KOPT-K1 (cell line): Measurements from ENCODE around the gene KIRREL3.

ENCODE experiments used
- H3K27ac ChIP-seq: fragments of 200-600 bp; sonication (generic); 2 replicates; pipeline ENCODE4 v1.5.1; 2016; ENCODE audit warnings: antibody characterized with exemption, mild to moderate bottlenecking, low read depth, low read length; ENCODE audit not compliant: poor library complexity, severe bottlenecking
- H3K36me3 ChIP-seq: fragments of 200-600 bp; sonication (generic); 2 replicates; pipeline ENCODE4 v1.5.1; 2017; ENCODE audit warnings: antibody characterized with exemption, mild to moderate bottlenecking, low read length, moderate library complexity; ENCODE audit not compliant: insufficient read depth
- H3K9me3 ChIP-seq: fragments of 200-600 bp; sonication (generic); 2 replicates; pipeline ENCODE4 v1.5.1; 2017; ENCODE audit warnings: antibody characterized with exemption, low read length, mild to moderate bottlenecking; ENCODE audit not compliant: insufficient read depth, poor library complexity, severe bottlenecking

KIRREL3 gene

DNA sequence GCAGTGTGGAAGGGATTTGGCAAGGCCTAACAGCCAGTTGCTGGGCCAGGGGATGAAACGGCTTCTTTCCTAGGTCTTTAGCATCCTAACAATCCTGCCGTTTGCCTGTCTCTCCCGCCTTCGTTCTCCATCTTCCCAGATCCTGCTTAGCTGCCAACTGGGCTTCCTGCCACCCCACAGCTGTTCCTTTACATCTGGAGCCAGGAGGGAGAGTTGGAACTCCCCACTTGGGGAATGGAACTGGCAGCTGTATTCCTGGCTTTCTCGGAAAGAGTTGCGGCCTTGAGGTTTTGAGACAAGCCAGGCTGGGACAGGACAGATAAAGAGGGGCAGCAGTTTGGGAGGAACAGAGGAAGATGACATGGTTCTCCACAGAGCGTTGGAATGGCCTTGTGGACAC, 585.4 kb downstream of the KIRREL3 start:
- Histone ChIP-seq H3K27ac (no peak overlapping the region), H3K36me3 (peaks cover 48% of the 10 kb centered on the region; the same call in 1 of the 2 replicates), H3K9me3 (no peaks in the 10 kb centered on the region)

DNA sequence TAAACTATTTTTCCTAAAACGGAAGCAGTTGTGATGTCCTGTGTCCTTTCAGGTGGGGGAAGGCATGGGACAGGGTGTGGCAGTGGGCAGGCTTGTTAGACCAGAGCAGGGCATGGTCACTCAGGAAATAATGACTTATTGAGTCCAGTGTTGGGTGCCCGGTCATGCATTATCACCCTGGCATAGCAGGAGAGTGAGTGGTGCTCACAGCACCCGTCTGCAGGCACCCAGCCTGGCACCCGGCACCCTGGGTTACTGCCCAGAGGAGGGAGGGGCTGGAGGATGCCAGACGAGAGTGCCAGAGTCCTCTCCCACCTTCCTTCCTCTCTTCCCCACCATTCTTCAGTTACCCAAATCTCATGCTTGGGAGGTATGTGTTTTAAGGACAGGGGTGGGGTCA, 586.0 kb downstream of the KIRREL3 start:
- Histone ChIP-seq H3K9me3 (no peaks in the 10 kb centered on the region), H3K36me3 (peaks cover 53% of the 10 kb centered on the region; the same call in 1 of the 2 replicates), H3K27ac (no peak overlapping the region)

GRCh38 chr11:126413843-126414405, 586.6 kb downstream of the KIRREL3 start:
- peaks cover 59% of the 10 kb centered on the region; the same call in 1 of the 2 replicates for H3K36me3 ChIP-seq
- no peaks in the 10 kb centered on the region for H3K9me3 ChIP-seq
- H3K27ac ChIP-seq: no peak overlapping the region

GRCh38 chr11:126413426-126413825, 587.1 kb downstream of the KIRREL3 start:
- peaks cover 64% of the 10 kb centered on the region; the same call in 1 of the 2 replicates for H3K36me3 ChIP-seq
- H3K27ac ChIP-seq: no peak overlapping the region
- no peaks in the 10 kb centered on the region for H3K9me3 ChIP-seq

DNA sequence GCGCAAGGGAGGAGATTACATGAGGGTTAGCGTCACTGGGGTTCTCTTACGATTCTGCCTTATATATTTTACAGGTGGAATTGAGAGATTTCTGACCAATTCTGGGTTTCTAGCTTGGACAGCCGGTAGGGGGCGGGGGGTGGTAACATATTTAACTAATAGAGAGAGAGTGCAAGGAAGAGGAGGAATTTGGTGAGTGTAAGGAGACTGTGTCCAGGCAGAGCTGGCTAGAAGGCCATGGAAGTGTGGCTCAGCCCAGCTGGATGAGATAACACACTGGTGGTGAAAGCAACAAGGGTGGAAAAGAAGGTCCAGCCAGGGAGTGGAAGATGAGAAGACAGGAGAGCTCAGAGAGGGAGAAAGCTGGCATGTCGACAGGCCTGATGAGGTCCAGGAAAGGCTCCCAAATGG, 588.6 kb downstream of the KIRREL3 start:
- Histone ChIP-seq H3K27ac (no peak overlapping the region), H3K36me3 (peaks cover 78% of the 10 kb centered on the region; the same call in 1 of the 2 replicates), H3K9me3 (no peaks in the 10 kb centered on the region)

DNA sequence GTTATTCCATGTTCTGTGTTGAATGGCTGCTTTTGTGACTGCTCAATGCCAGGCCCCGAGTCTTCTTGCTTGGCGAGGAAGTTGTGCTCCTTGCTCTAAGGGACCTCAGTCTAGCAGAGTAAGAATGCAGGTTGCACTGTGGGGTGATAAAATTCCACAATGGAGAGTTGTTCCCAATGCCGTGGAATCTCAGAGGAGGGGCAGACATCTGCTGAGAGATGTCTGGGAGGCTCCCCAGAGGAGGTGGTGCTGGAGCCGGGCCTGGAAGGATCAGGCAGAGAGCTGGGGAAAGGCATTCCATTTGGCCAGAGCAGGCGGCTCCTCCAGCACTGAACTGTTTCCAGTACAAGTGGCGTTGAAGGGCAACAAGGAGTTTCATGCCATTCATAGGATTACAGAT, 589.9 kb downstream of the KIRREL3 start:
- Histone ChIP-seq H3K36me3 (peaks cover 84% of the 10 kb centered on the region; the same call in 1 of the 2 replicates), H3K9me3 (no peaks in the 10 kb centered on the region), H3K27ac (no peak overlapping the region)

DNA sequence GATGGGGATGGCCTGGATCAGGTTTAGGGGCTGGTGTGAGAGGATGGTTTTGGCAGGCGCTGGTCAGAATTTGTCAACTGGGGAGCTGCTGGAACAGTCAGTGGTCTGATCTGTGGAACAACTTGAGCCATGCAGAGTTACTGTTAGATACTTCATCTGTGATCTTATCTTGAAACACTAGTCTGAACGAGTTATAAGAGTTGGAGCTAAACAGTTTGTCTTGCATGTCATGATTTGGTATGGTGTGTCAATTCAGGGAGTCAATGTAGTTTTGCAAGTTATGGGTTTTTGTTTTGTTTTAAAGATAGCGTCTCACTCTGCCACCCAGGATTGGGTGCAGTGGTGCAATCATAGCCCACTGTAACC, 591.0 kb downstream of the KIRREL3 start:
- H3K27ac ChIP-seq: no peak overlapping the region
- no peaks in the 10 kb centered on the region for H3K9me3 ChIP-seq
- H3K36me3 ChIP-seq: peaks cover 77% of the 10 kb centered on the region; the same call in 1 of the 2 replicates

DNA sequence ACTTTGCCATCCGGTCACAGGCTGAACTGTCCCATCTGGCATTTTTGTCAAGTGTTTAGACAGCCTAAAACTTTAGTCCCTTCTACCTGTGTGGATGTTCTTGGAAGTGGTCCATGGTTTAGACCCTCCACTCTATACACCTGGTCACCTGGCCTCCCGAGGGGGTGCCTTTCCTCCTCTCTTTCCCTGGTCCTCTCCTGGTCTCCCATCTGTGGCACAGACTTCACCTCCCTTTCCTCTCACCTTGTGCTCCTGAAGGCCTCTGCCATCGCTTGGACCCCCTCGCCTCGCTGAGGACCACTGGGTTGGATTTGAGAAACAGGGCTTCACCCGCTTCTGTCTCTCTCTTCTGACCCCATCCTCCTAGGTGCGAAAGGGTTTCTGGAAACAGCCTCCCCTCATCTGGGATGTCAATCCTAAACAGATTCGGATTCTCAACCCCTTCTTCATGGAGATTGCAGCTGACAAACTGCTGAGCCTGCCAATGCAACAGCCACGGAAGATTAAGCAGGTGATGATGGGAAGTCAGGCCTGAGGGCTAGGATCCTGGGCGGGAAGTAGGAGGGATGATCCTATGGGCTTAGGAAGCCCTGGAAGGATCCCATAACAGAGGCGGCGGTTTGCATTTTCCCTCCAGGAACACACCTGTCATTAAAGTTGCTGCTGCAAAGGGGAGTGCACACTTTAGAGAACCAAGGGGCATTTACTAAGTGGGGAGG, 591.5 kb downstream of the KIRREL3 start:
- H3K27ac ChIP-seq: no peak overlapping the region
- H3K9me3 ChIP-seq: no peaks in the 10 kb centered on the region
- peaks cover 72% of the 10 kb centered on the region; the same call in 1 of the 2 replicates for H3K36me3 ChIP-seq

GRCh38 chr11:126408496-126408895, 592.1 kb downstream of the KIRREL3 start:
- no peak overlapping the region for H3K27ac ChIP-seq

GRCh38 chr11:126407682-126408288, 592.8 kb downstream of the KIRREL3 start:
- H3K9me3 ChIP-seq: no peaks in the 10 kb centered on the region
- no peak overlapping the region for H3K27ac ChIP-seq
- H3K36me3 ChIP-seq: peaks cover 61% of the 10 kb centered on the region; the same call in 1 of the 2 replicates

More at GRCh38 chr11:126408496-126408895, 592.1 kb downstream of the KIRREL3 start:
- peaks cover 66% of the 10 kb centered on the region; the same call in 1 of the 2 replicates for H3K36me3 ChIP-seq
- H3K9me3 ChIP-seq: no peaks in the 10 kb centered on the region

DNA sequence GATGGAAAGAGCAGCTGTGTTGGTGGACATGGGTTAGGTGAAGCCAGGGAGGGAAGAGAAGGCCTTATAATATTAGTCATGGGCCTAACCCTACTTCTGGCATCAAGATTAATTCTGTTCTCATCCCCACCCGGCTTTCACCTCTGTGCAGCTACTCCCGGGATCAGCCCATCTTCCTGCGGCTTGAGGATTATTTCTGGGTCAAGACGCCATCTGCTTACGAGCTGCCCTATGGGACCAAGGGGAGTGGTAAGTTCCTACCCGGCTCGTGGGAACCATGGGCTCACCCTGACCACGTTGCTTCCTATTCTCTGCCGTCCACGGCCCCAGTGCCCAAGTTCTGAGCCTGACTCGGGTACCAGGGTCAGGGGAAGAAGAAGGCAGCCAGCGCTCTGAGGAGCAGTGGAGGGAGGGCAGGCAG, 593.5 kb downstream of the KIRREL3 start:
- Histone ChIP-seq H3K27ac (no peak overlapping the region), H3K36me3 (peaks cover 54% of the 10 kb centered on the region; the same call in 1 of the 2 replicates), H3K9me3 (no peaks in the 10 kb centered on the region)

GRCh38 chr11:126406368-126406767, 594.2 kb downstream of the KIRREL3 start:
- Histone ChIP-seq H3K36me3 (peaks cover 47% of the 10 kb centered on the region; the same call in 1 of the 2 replicates), H3K27ac (no peak overlapping the region), H3K9me3 (no peaks in the 10 kb centered on the region)

DNA sequence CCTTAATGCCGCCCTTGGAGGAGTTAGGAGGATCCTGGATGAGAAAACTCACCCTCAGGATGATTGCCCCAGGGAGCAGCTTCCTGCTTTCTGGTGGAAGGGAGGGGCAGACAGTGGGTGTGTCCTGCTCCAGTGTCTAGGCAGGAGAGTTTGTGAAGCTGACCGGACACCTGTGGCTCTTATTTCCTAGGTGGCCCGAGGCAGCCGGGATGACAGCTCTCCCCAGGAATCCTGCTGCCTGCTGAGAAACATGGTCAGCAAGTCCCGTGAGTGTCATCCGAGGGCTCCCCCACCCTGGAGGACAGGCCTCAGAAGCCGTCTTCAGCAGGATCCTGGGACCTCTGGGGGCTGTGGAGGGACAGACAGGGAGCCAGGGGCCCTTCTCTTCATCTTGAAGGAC, 594.7 kb downstream of the KIRREL3 start:
- Histone ChIP-seq H3K9me3 (no peaks in the 10 kb centered on the region), H3K27ac (no peak overlapping the region), H3K36me3 (peaks cover 44% of the 10 kb centered on the region; the same call in 1 of the 2 replicates)

GRCh38 chr11:126405374-126405773, 595.2 kb downstream of the KIRREL3 start:
- H3K36me3 ChIP-seq: peaks cover 39% of the 10 kb centered on the region; the same call in 1 of the 2 replicates
- H3K9me3 ChIP-seq: no peaks in the 10 kb centered on the region
- H3K27ac ChIP-seq: no peak overlapping the region

- Histone ChIP-seq H3K9me3 (no peaks in the 10 kb centered on the region), H3K36me3 (peaks cover 29% of the 10 kb centered on the region; the same call in 1 of the 2 replicates), H3K27ac (no peak overlapping the region)
Observed at GRCh38 chr11:126404367-126404766, 596.2 kb downstream of the KIRREL3 start.
